Nephron progenitor cell (in vitro differentiated cells): ENCODE measurements around the gene MLYCD.

ENCODE experiments used
- DNase-seq: peaks from one replicate; pipeline ENCODE4 v3.0.0; 2021
- H3K27ac Mint-ChIP-seq: 2 replicates; pipeline ENCODE4 v1.8.0; 2021; ENCODE audit warnings: mild to moderate bottlenecking, moderate library complexity, mixed read lengths
- H3K27me3 Mint-ChIP-seq: 2 replicates; pipeline ENCODE4 v1.8.0; 2021; ENCODE audit warnings: mild to moderate bottlenecking, low read depth, mixed read lengths; ENCODE audit not compliant: poor library complexity
- H3K36me3 Mint-ChIP-seq: 2 replicates; pipeline ENCODE4 v1.8.0; 2021; ENCODE audit warnings: low read depth, mixed read lengths
- H3K4me1 Mint-ChIP-seq: 2 replicates; pipeline ENCODE4 v1.8.0; 2021; ENCODE audit warnings: mixed read lengths
- H3K4me3 Mint-ChIP-seq: 2 replicates; pipeline ENCODE4 v1.8.0; 2021; ENCODE audit warnings: mild to moderate bottlenecking, moderate library complexity, mixed read lengths
- H3K9me3 Mint-ChIP-seq: 2 replicates; pipeline ENCODE4 v1.8.0; 2021; ENCODE audit warnings: mild to moderate bottlenecking, moderate library complexity, mixed read lengths
- TF ChIP-seq, protein P1 (sequence below): fragments of 200-600 bp; sonication (generic); IDR thresholded peaks from 2 replicates; pipeline ENCODE4 v1.5.0; 2021; ENCODE audit warnings: antibody characterized with exemption

Gene MLYCD

GRCh38 chr16:83923581-83924365 lies 24.9 kb downstream of the MLYCD start:
- TF ChIP-seq, protein P1, sequence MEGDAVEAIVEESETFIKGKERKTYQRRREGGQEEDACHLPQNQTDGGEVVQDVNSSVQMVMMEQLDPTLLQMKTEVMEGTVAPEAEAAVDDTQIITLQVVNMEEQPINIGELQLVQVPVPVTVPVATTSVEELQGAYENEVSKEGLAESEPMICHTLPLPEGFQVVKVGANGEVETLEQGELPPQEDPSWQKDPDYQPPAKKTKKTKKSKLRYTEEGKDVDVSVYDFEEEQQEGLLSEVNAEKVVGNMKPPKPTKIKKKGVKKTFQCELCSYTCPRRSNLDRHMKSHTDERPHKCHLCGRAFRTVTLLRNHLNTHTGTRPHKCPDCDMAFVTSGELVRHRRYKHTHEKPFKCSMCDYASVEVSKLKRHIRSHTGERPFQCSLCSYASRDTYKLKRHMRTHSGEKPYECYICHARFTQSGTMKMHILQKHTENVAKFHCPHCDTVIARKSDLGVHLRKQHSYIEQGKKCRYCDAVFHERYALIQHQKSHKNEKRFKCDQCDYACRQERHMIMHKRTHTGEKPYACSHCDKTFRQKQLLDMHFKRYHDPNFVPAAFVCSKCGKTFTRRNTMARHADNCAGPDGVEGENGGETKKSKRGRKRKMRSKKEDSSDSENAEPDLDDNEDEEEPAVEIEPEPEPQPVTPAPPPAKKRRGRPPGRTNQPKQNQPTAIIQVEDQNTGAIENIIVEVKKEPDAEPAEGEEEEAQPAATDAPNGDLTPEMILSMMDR, result no peak
- no peak overlapping the region for H3K4me3 Mint-ChIP-seq
- peaks cover 22% of the 10 kb centered on the region for H3K36me3 Mint-ChIP-seq
- no peaks in the 10 kb centered on the region for H3K9me3 Mint-ChIP-seq
- H3K27ac Mint-ChIP-seq, result peak overlapping the region; percentile 57
- no peak for DNase-seq
- H3K4me1 Mint-ChIP-seq, result peaks cover 51% of the 10 kb centered on the region
- peaks cover 14% of the 10 kb centered on the region for H3K27me3 Mint-ChIP-seq

DNA sequence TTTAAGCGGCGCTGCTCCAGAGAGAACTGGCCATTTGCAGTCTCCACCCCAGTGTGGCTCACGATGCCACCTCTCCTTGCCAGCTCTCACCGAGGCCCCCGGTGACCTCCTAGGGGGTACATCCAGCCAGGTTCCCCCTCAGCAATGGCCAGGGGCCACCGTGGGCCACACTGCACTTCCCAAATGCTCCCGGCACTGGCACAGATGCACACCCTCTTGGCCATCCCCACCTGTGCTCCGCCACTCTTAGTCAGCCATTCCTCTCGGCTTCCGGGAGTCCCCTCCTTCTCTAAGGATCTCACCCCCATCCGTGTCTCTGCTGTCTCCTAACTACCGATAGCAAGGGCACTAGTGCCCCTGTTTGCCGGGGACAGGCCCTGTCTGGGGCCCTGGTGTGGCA lies 25.8 kb downstream of the MLYCD start:
- peaks cover 14% of the 10 kb centered on the region for H3K27me3 Mint-ChIP-seq

DNA sequence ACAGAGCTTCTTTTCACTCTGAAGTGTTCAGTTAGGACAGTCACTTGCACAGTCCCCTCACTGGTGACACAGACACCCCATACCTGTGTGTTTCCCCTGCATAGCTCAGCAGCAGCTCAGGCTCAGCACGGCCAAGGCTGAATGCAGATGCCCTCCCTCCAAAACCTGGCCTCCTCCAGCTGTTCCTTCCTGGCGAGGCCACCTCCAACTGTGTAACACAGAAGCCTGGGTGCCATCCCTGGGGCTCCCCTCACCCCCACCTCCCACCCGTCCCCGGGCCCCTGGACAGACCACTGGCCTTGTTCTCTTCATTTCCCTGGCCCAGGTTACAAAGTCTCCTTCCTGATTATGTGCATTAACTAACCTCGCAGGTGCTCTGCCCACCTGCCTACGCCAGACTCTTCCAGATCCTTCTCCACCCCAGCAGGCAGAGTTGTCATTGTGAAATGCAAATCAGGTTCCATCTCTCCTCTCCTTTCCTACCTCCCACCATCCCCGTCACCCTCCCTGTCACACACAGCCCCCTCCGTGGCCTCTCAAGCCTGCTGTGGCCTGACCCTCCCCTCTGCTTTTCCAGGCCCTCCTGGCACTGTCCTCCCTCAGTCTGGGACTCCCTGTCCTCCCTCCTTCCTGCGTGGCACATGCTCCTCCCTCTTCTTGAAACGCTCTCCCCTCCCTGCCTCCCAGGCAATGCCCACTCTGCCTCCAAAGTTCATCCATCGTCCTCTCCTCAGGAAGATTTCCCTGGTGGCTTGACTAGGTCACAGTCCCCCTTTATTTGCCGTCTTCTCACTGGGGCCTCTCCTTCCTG lies 26.4 kb downstream of the MLYCD start:
- Mint-ChIP-seq H3K27ac (peak overlapping the region; percentile 88), H3K27me3 (peaks cover 16% of the 10 kb centered on the region), H3K4me1 (peaks cover 59% of the 10 kb centered on the region), H3K36me3 (peaks cover 6% of the 10 kb centered on the region), H3K9me3 (no peaks in the 10 kb centered on the region), H3K4me3 (no peak overlapping the region)
- DNase-seq, result no peak
- TF ChIP-seq, protein P1, result no peak

More for the DNA sequence above, 25.8 kb downstream of the MLYCD start:
- H3K4me1 Mint-ChIP-seq, result peaks cover 53% of the 10 kb centered on the region
- DNase-seq, result no peak
- TF ChIP-seq, protein P1, result no peak
- H3K9me3 Mint-ChIP-seq, result no peaks in the 10 kb centered on the region
- no peak overlapping the region for H3K27ac Mint-ChIP-seq
- H3K4me3 Mint-ChIP-seq, result no peak overlapping the region
- H3K36me3 Mint-ChIP-seq, result peaks cover 13% of the 10 kb centered on the region

GRCh38 chr16:83925957-83926725 lies 27.2 kb downstream of the MLYCD start:
- peaks cover 61% of the 10 kb centered on the region for H3K4me1 Mint-ChIP-seq
- TF ChIP-seq, protein P1, result no peak
- peak overlapping the region; percentile 65 for H3K4me3 Mint-ChIP-seq
- H3K27me3 Mint-ChIP-seq, result peaks cover 17% of the 10 kb centered on the region
- no peaks in the 10 kb centered on the region for H3K9me3 Mint-ChIP-seq
- no peak for DNase-seq
- no peak overlapping the region for H3K27ac Mint-ChIP-seq
- H3K36me3 Mint-ChIP-seq, result no peaks in the 10 kb centered on the region

- Mint-ChIP-seq H3K27me3 (peaks cover 20% of the 10 kb centered on the region), H3K4me1 (peaks cover 61% of the 10 kb centered on the region), H3K4me3 (peak overlapping the region; percentile 65), H3K27ac (no peak overlapping the region), H3K36me3 (no peaks in the 10 kb centered on the region), H3K9me3 (no peaks in the 10 kb centered on the region)
- DNase-seq, result peak; percentile 93
- TF ChIP-seq, protein P1, result peak; percentile 99
Observed at GRCh38 chr16:83926726-83927397, 27.9 kb downstream of the MLYCD start.
